Uterus (tissue), 4 donors: ENCODE results near the gene ARMH1. TPM values are rescaled to one million over a fixed set of nuclear protein-coding genes. Genes with fewer than 3 reads are reported as not detected.

Source experiments
- DNase-seq, 2 donors: peaks; one replicate each; pipeline ENCODE4 v3.0.0-alpha.2; 2019 to 2020
- H3K27ac ChIP-seq, 2 donors: fragments of 200-600 bp; sonication (generic); 1 replicate in 1 of 2; 2 replicates in 1 of 2; pipeline ENCODE4 v1.5.1; 2016 to 2018
- H3K27me3 ChIP-seq, 2 donors: fragments of 200-600 bp; sonication (generic); one replicate each; pipeline ENCODE4 v1.5.1; 2018 to 2019; ENCODE audit warnings: control low read depth in 1 of 2
- H3K36me3 ChIP-seq, 2 donors: fragments of 200-600 bp; sonication (generic); one replicate each; pipeline ENCODE4 v1.5.1; 2019; ENCODE audit warnings: control low read depth in 1 of 2
- H3K4me1 ChIP-seq, 2 donors: fragments of 200-600 bp; sonication (generic); one replicate each; pipeline ENCODE4 v1.5.1; 2018 to 2019; ENCODE audit warnings: control low read depth in 1 of 2
- H3K4me3 ChIP-seq, 2 donors: fragments of 200-600 bp; sonication (generic); 1 replicate in 1 of 2; 2 replicates in 1 of 2; pipeline ENCODE4 v1.5.1; 2018 to 2019; ENCODE audit warnings: mild to moderate bottlenecking in 1 of 2
- H3K9me3 ChIP-seq, 2 donors: fragments of 200-600 bp; sonication (generic); one replicate each; pipeline ENCODE4 v1.5.1; 2019; ENCODE audit warnings: control low read depth in 1 of 2
- POLR2A ChIP-seq, 2 donors: fragments of 450-650 bp; IDR thresholded peaks; one replicate each; pipeline ENCODE4 v1.6.1; 2016; ENCODE audit warnings: antibody characterized with exemption in 2 of 2, mild to moderate bottlenecking in 1 of 2, moderate library complexity in 1 of 2
- intact Hi-C: fragments of 100-400 bp; cut with DNase I; formaldehyde crosslinking; loops from one replicate; pipeline ENCODE4 v1.15.1; 2023; ENCODE audit warnings: low total_unique reads
- total RNA-seq, 4 donors: library from RNA; depleted of rRNA in 3 of 4; stranded (reverse); fragments of >200 nt in 3 of 4; gene quantifications; one replicate each; pipeline versions ENCODE4 v1.1.0 to v1.2.4, GENCODE V29; 2014 to 2023
- TF ChIP-seq, protein P1 (sequence below), 4 experiments: fragments of 200-600 bp in 2 of 4; fragments of 450-650 bp in 2 of 4; sonication (generic) in 2 of 4; IDR thresholded peaks; one replicate each; pipeline ENCODE4 v1.5.1; 2016 to 2019; ENCODE audit warnings: antibody characterized with exemption in 4 of 4, mild to moderate bottlenecking in 2 of 4, moderate library complexity in 1 of 4
- donor health status: DM: yes; HTN: yes; CAD: no.

The ARMH1 gene
- total RNA-seq, 4 donors from 2014 or later = 2.7 to 7.7 (median 5.2) TPM; not detected in 1

DNA sequence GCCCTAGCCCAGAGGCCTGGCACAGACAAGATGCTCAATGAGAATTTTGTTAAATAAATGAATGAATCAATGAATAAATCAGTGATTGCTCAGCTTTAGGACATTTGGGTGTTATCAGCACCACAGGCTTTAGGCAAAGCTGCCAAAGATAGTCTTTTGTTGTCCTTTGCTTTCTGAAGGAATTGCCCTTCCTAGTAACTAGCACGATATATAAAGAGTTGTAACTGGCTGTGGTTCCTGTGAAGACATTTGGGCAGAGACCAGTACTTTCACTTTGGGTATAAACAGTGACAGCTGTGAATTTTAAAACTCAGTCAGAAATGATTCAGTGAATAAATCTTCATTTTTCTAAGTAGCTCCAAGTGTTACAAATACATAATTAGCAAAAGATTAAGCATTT is 43.1 kb downstream of the ARMH1 start:
- Histone ChIP-seq H3K4me3 (no peak overlapping the region), H3K27ac (no peak overlapping the region)

DNA sequence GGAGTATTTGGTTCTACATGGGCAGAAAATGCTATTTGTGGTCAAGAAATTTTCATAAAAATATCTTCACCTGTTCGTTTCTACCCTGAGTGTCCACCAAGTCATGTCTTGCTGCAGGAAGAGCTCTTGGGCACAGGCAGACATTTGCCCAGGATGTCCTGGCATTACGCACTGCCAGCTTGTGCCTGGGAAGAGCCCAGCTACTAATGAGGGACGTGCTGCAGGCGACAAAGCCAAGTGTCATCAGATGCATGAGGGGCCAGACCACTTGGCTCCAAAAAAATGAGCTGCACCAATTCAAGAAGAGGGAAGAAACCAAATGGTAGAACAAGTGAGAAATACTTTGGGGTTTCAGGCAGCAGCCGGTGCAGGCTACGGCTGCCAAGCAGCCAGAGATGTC is 43.6 kb downstream of the ARMH1 start:
- Histone ChIP-seq H3K27me3 (no peaks in the 10 kb centered on the region), H3K36me3 (no peaks in the 10 kb centered on the region), H3K9me3 (no peaks in the 10 kb centered on the region), H3K4me1 (no peaks in the 10 kb centered on the region), H3K4me3 (no peak overlapping the region), H3K27ac (no peak overlapping the region)
- no peak for DNase-seq
- intact Hi-C loops = no loop called here
- TF ChIP-seq POLR2A (IDR thresholded peaks at IDR 0.05) = no peak
- TF ChIP-seq, protein P1, sequence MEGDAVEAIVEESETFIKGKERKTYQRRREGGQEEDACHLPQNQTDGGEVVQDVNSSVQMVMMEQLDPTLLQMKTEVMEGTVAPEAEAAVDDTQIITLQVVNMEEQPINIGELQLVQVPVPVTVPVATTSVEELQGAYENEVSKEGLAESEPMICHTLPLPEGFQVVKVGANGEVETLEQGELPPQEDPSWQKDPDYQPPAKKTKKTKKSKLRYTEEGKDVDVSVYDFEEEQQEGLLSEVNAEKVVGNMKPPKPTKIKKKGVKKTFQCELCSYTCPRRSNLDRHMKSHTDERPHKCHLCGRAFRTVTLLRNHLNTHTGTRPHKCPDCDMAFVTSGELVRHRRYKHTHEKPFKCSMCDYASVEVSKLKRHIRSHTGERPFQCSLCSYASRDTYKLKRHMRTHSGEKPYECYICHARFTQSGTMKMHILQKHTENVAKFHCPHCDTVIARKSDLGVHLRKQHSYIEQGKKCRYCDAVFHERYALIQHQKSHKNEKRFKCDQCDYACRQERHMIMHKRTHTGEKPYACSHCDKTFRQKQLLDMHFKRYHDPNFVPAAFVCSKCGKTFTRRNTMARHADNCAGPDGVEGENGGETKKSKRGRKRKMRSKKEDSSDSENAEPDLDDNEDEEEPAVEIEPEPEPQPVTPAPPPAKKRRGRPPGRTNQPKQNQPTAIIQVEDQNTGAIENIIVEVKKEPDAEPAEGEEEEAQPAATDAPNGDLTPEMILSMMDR (IDR thresholded peaks at IDR 0.05) = no peak

More for the DNA sequence above, 43.1 kb downstream of the ARMH1 start:
- Histone ChIP-seq H3K27me3 (no peaks in the 10 kb centered on the region), H3K4me1 (no peaks in the 10 kb centered on the region), H3K9me3 (no peaks in the 10 kb centered on the region), H3K36me3 (no peaks in the 10 kb centered on the region)
- intact Hi-C loops = no loop called here
- TF ChIP-seq POLR2A (IDR thresholded peaks at IDR 0.05) = no peak
- TF ChIP-seq, protein P1 (IDR thresholded peaks at IDR 0.05) = no peak
- DNase-seq = no peak

DNA sequence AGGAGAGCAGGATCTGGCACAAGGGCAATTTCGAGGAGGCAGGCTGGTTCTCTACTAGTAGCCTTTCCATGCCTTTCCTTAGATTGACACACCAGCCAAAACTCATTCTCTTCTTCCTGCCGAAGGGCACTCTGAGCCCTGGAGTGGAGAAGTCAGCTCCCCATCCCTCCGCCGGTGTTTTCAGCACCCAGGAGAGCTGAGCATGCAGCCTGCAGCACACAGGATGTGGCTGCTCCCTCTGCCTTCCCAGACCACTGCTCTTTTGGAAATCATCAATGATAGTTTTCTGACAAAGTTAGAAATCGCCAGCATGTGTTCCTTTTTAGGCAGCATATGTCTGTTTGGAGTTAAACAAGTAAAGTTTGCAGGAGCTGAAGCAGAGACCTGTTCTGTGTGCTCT is 44.8 kb downstream of the ARMH1 start:
- H3K4me3 ChIP-seq = no peak overlapping the region
- H3K27ac ChIP-seq = no peak overlapping the region
- no peaks in the 10 kb centered on the region for H3K36me3 ChIP-seq
- H3K27me3 ChIP-seq = no peaks in the 10 kb centered on the region
- no peaks in the 10 kb centered on the region for H3K4me1 ChIP-seq
- TF ChIP-seq, protein P1 (IDR thresholded peaks at IDR 0.05) = no peak
- TF ChIP-seq POLR2A (IDR thresholded peaks at IDR 0.05) = no peak
- no peaks in the 10 kb centered on the region for H3K9me3 ChIP-seq
- intact Hi-C loops = no loop called here
- no peak for DNase-seq

DNA sequence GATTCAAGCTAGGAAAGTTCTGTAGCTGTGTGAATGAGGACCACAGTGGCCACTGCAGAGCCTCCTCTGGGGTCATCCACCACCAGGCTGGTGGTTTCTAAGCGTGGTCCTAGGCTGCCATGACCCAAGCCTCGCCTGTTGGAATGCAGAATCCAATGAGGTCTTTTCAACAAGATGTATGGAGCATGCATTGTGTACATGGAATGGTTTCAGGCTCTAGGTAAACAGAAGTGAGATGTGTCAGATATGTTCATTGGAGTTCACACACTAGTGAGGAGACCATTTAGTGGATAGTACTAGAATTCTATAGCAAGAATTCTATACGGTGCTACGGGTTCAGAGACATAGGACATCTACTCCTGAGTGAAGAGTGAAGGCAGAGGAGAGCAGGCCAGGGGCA is 45.8 kb downstream of the ARMH1 start:
- Histone ChIP-seq H3K9me3 (no peaks in the 10 kb centered on the region), H3K4me1 (no peaks in the 10 kb centered on the region), H3K27ac (peak overlapping the region in 1 of 2 donors; percentile 67), H3K36me3 (no peaks in the 10 kb centered on the region), H3K27me3 (no peaks in the 10 kb centered on the region), H3K4me3 (no peak overlapping the region)
- DNase-seq = no peak
- intact Hi-C loops = loop anchor here (10.0 kb wide), 1 partner anchor 125 kb away; the partner anchor contains the start of gene PTCH2
- no peak for TF ChIP-seq POLR2A (IDR thresholded peaks at IDR 0.05)
- TF ChIP-seq, protein P1 (IDR thresholded peaks at IDR 0.05) = no peak

DNA sequence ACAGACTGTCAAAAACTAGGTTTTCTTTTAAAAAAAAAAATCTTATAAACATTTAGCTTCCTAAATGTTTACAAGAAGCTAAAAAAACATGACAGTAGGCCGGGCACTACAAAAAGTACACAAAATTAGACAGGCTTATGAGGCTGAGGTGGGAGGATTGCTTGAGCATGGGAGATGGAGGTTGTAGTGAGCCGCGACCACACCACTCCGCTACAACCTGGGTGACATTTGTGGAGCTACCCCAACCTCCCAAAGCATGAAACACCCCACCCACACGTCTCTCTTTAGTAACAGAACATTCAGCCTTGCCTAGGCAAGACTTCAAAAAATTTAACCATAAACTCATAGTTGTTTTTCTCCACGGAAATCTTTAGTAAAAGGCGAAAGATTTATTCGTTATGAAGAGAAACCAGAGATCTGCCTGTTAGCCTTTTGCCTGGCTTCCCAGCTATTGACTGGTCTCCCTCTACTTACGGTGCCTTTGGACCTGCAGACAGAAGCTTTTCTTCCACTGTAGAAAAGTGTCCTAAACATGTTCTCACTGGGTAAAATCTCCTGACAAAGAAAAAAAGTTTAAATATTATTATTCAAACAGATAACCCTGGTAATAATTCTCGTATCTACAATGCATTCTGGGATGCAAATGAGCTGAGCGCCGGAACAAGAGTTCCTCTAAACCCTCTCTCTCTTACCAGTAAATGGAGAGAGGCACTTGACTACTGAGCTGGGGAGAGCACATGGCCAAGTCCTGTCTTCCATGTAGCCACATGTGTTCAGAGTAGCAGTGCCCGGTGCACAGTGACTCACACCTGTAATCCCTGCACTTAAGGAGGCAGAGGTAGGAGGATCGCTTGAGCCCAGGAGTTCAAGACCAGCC is 47.2 kb downstream of the ARMH1 start:
- Histone ChIP-seq H3K4me1 (no peaks in the 10 kb centered on the region), H3K4me3 (no peak overlapping the region), H3K36me3 (no peaks in the 10 kb centered on the region), H3K27me3 (no peaks in the 10 kb centered on the region), H3K27ac (peak overlapping the region; percentile 26 to 67), H3K9me3 (no peaks in the 10 kb centered on the region)
- intact Hi-C loops = loop anchor here (10.0 kb wide), 1 partner anchor 123 kb away; the partner anchor contains the start of gene PTCH2
- peak in 1 of 2 donors; percentile 48 for TF ChIP-seq POLR2A (IDR thresholded peaks at IDR 0.05)
- TF ChIP-seq, protein P1 (IDR thresholded peaks at IDR 0.05) = no peak
- peak; percentile 48 to 65 for DNase-seq
